Measurements from ENCODE around the gene SMAD2. TPM values are rescaled to one million over a fixed set of nuclear protein-coding genes. Genes with fewer than 3 reads are reported as not detected.

SMAD2 gene
- total RNA-seq: 87.8 and 112 TPM in 2 replicates

GRCh38 chr18:47930199-47930930, at the start of gene SMAD2:
TSS of gene SMAD2 (minus strand) at chr18:47930659. CDS start at chr18:47896756, 33,903 bp downstream.

Small RNA genes within 50 kb of the gene (small RNA-seq; reads per million reads assigned to genes)
- gene AC120349.2 (not detected), gene MTCO2P2 (not detected)

Measured in hair follicle dermal papilla cell (primary cell).